H1 (cell line): ENCODE data around the gene FAM200B. TPM values are rescaled to one million over a fixed set of nuclear protein-coding genes. Genes with fewer than 3 reads are reported as not detected.

Source experiments
- CTCF ChIA-PET: fragments of 300-600 bp; sonication (Branson Sonifier 250); formaldehyde crosslinking; loops from one replicate; lab custom pipeline; 2021; ENCODE audit not compliant: partially characterized antibody; lab: Charles Lee
- POLR2A ChIA-PET: fragments of 300-600 bp; sonication (Branson Sonifier 250); formaldehyde crosslinking; loops from one replicate; lab custom pipeline; 2021; ENCODE audit warnings: inconsistent platforms; ENCODE audit not compliant: partially characterized antibody; lab: Charles Lee
- DNase-seq, 2 experiments: peaks; one replicate each; pipeline versions ENCODE4 v3.0.0 to v3.0.0-alpha.2; 2010 to 2022; ENCODE audit warnings: low spot score in 2 of 2, low read depth in 1 of 2, mixed read lengths in 1 of 2
- FAIRE-seq: peaks from 2 replicates; lab custom pipeline; 2011; peaks lifted over from hg19 to GRCh38; lab: Jason Lieb, UNC
- H2AFZ ChIP-seq: 2 replicates; pipeline ENCODE4 v1.8.1; 2012; ENCODE audit warnings: low read length, inconsistent platforms
- H2AK5ac ChIP-seq: 2 replicates; pipeline ENCODE4 v1.6.1; 2013; ENCODE audit warnings: low read depth, low read length
- H2BK120ac ChIP-seq: replicated peaks from 2 replicates; pipeline ENCODE3; 2013; ENCODE audit warnings: low read depth, low read length, inconsistent platforms
- H2BK12ac ChIP-seq: 2 replicates; pipeline ENCODE4 v1.6.1; 2013; ENCODE audit warnings: low read depth, low read length
- H2BK15ac ChIP-seq: 2 replicates; pipeline ENCODE4 v1.6.1; 2013; ENCODE audit warnings: low read length
- H2BK20ac ChIP-seq: 2 replicates; pipeline ENCODE4 v1.6.1; 2013; ENCODE audit warnings: low read length
- H2BK5ac ChIP-seq: 2 replicates; pipeline ENCODE4 v1.6.1; 2013; ENCODE audit warnings: low read depth, low read length
- H3K14ac ChIP-seq: 2 replicates; pipeline ENCODE4 v1.6.1; 2013; ENCODE audit warnings: inconsistent platforms; ENCODE audit not compliant: insufficient read length
- H3K18ac ChIP-seq: 2 replicates; pipeline ENCODE4 v1.6.1; 2013; ENCODE audit warnings: low read length; ENCODE audit errors: extremely low read depth
- H3K23ac ChIP-seq: 2 replicates; pipeline ENCODE4 v1.6.1; 2013; ENCODE audit warnings: inconsistent platforms; ENCODE audit not compliant: insufficient read length
- H3K23me2 ChIP-seq: 2 replicates; pipeline ENCODE4 v1.6.1; 2013; ENCODE audit warnings: low read depth, low read length
- H3K27ac ChIP-seq: 2 replicates; pipeline ENCODE4 v1.6.1; 2011; ENCODE audit warnings: low read depth, low read length, inconsistent platforms
- H3K27me3 ChIP-seq, 4 experiments: replicated peaks in 1 of 4; 1 replicate in 1 of 4; 2 replicates in 3 of 4; pipeline versions ENCODE4 v1.6.1 to v1.8.1; 2011 to 2013; ENCODE audit warnings: low read length in 3 of 4, mild to moderate bottlenecking in 3 of 4, inconsistent platforms in 2 of 4, mixed read lengths in 2 of 4, moderate library complexity in 1 of 4; ENCODE audit not compliant: control insufficient read depth in 3 of 4, insufficient read depth in 3 of 4; ENCODE audit errors: extremely low read depth in 1 of 4
- H3K36me3 ChIP-seq, 4 experiments: 2 replicates each; pipeline versions ENCODE4 v1.6.1 to v1.8.1; 2011 to 2013; ENCODE audit warnings: mild to moderate bottlenecking in 4 of 4, low read length in 3 of 4, moderate library complexity in 2 of 4, control low read depth in 1 of 4, inconsistent platforms in 1 of 4; ENCODE audit not compliant: insufficient read depth in 4 of 4, control insufficient read depth in 2 of 4
- H3K4ac ChIP-seq: replicated peaks from 2 replicates; pipeline ENCODE3; 2013; ENCODE audit warnings: low read length, low read depth, mixed read lengths, inconsistent platforms; ENCODE audit not compliant: insufficient read length
- H3K4me1 ChIP-seq, 4 experiments: replicated peaks in 1 of 4; 1 replicate in 1 of 4; 2 replicates in 3 of 4; pipeline versions ENCODE4 v1.6.1 to v1.8.1; 2011 to 2013; ENCODE audit warnings: low read length in 3 of 4, inconsistent platforms in 2 of 4, mixed read lengths in 1 of 4; ENCODE audit not compliant: insufficient read depth in 4 of 4, control insufficient read depth in 3 of 4
- H3K4me2 ChIP-seq, 2 experiments: 2 replicates each; pipeline versions ENCODE4 v1.6.1 to v1.8.1; 2011 to 2013; ENCODE audit warnings: low read depth in 2 of 2, low read length in 2 of 2, control low read depth in 1 of 2, inconsistent platforms in 1 of 2, mild to moderate bottlenecking in 1 of 2; ENCODE audit not compliant: insufficient read depth in 1 of 2
- H3K4me3 ChIP-seq, 4 experiments: fragments of 200-600, 300-600 bp in 1 of 4; sonication (generic), shearing (Covaris generic), sonication (Bioruptor Twin) in 1 of 4; 2 replicates each; pipeline versions ENCODE4 v1.5.1 to v1.8.1; 2011 to 2016; ENCODE audit warnings: low read length in 4 of 4, low read depth in 3 of 4, control low read depth in 2 of 4, inconsistent platforms in 2 of 4, mild to moderate bottlenecking in 2 of 4, mixed read lengths in 1 of 4, moderate library complexity in 1 of 4; ENCODE audit not compliant: insufficient read depth in 2 of 4; ENCODE audit errors: extremely low read depth in 1 of 4
- H3K56ac ChIP-seq: replicated peaks from 2 replicates; pipeline ENCODE3; 2013; ENCODE audit warnings: low read depth, mild to moderate bottlenecking, mixed read lengths, low read length, inconsistent platforms; ENCODE audit not compliant: insufficient read length
- H3K79me1 ChIP-seq: 2 replicates; pipeline ENCODE4 v1.6.1; 2013; ENCODE audit warnings: low read depth, low read length, control low read depth
- H3K79me2 ChIP-seq, 2 experiments: 2 replicates each; pipeline versions ENCODE4 v1.6.1 to v1.8.1; 2012 to 2013; ENCODE audit warnings: low read length in 2 of 2, mild to moderate bottlenecking in 2 of 2, inconsistent platforms in 1 of 2; ENCODE audit not compliant: insufficient read depth in 2 of 2, control insufficient read depth in 1 of 2
- H3K9ac ChIP-seq, 4 experiments: replicated peaks in 1 of 4; 1 replicate in 1 of 4; 2 replicates in 3 of 4; pipeline versions ENCODE4 v1.6.1 to v1.8.1; 2011 to 2013; ENCODE audit warnings: low read depth in 3 of 4, low read length in 3 of 4, control low read depth in 2 of 4, mild to moderate bottlenecking in 2 of 4, moderate library complexity in 2 of 4, inconsistent platforms in 1 of 4; ENCODE audit errors: extremely low read depth in 1 of 4
- H3K9me3 ChIP-seq, 2 experiments: 2 replicates each; pipeline versions ENCODE4 v1.6.1 to v1.8.1; 2012 to 2013; ENCODE audit warnings: mild to moderate bottlenecking in 2 of 2, moderate library complexity in 2 of 2, control low read depth in 1 of 2, inconsistent platforms in 1 of 2, low read depth in 1 of 2, low read length in 1 of 2, mixed read lengths in 1 of 2; ENCODE audit not compliant: insufficient read depth in 2 of 2
- H4K20me1 ChIP-seq, 2 experiments: replicated peaks in 1 of 2; 2 replicates each; pipeline versions ENCODE3 to v1.8.1; 2011 to 2013; ENCODE audit warnings: inconsistent platforms in 2 of 2, low read length in 2 of 2, mild to moderate bottlenecking in 1 of 2; ENCODE audit not compliant: insufficient read depth in 2 of 2, control insufficient read depth in 1 of 2
- H4K5ac ChIP-seq: 2 replicates; pipeline ENCODE4 v1.6.1; 2013; ENCODE audit warnings: low read length, low read depth, mixed read lengths, inconsistent platforms; ENCODE audit not compliant: insufficient read length
- H4K8ac ChIP-seq: 2 replicates; pipeline ENCODE4 v1.8.0; 2013; ENCODE audit warnings: mild to moderate bottlenecking, moderate library complexity, low read length, inconsistent platforms; ENCODE audit not compliant: insufficient read depth; ENCODE audit errors: extremely low read depth
- H4K91ac ChIP-seq: replicated peaks from 2 replicates; pipeline ENCODE3; 2013; ENCODE audit warnings: low read length, mixed read lengths, inconsistent platforms; ENCODE audit not compliant: insufficient read length
- CHD2 ChIP-seq: IDR thresholded peaks from 2 replicates; pipeline ENCODE4 v1.6.1; 2012; ENCODE audit warnings: low read length, improper control_type of control experiment
- EGR1 ChIP-seq: IDR thresholded peaks from 2 replicates; pipeline ENCODE4 v1.6.1; 2011; ENCODE audit warnings: low read depth, low read length, borderline replicate concordance
- FOSL1 ChIP-seq: IDR thresholded peaks from 2 replicates; pipeline ENCODE4 v1.6.1; 2011; ENCODE audit warnings: mild to moderate bottlenecking, low read depth, low read length, moderate library complexity; ENCODE audit not compliant: insufficient read depth
- GABPA ChIP-seq: IDR thresholded peaks from 2 replicates; pipeline ENCODE4 v1.6.1; 2011; ENCODE audit warnings: mild to moderate bottlenecking, low read length, moderate library complexity, borderline replicate concordance; ENCODE audit not compliant: insufficient read depth
- JUND ChIP-seq: IDR thresholded peaks from 2 replicates; pipeline ENCODE4 v1.6.1; 2011; ENCODE audit warnings: mild to moderate bottlenecking, improper control_type of control experiment, low read length
- KDM5A ChIP-seq: fragments of 200-600 bp; IDR thresholded peaks from 2 replicates; pipeline ENCODE4 v1.7.1; 2012; ENCODE audit warnings: mild to moderate bottlenecking, low read length, inconsistent platforms, mixed read lengths
- MAFK ChIP-seq: IDR thresholded peaks from 2 replicates; pipeline ENCODE4 v1.6.1; 2012; ENCODE audit warnings: low read depth, mild to moderate bottlenecking, improper control_type of control experiment, low read length
- NANOG ChIP-seq: IDR thresholded peaks from 2 replicates; pipeline ENCODE4 v1.6.1; 2011; ENCODE audit warnings: low read length, low read depth, mild to moderate bottlenecking, inconsistent platforms; ENCODE audit not compliant: insufficient read depth, poor library complexity, severe bottlenecking
- NRF1 ChIP-seq: IDR thresholded peaks from 2 replicates; pipeline ENCODE4 v1.6.1; 2011; ENCODE audit warnings: mild to moderate bottlenecking, low read depth, low read length, improper control_type of control experiment
- POLR2A ChIP-seq, 2 experiments: IDR thresholded peaks; 1 replicate in 1 of 2; 2 replicates in 1 of 2; pipeline ENCODE4 v1.6.1; 2011; ENCODE audit warnings: low read depth in 2 of 2, low read length in 2 of 2, mild to moderate bottlenecking in 2 of 2; ENCODE audit errors: control extremely low read depth in 1 of 2
- SIRT6 ChIP-seq: IDR thresholded peaks from one replicate; pipeline ENCODE4 v1.7.1; 2012; ENCODE audit warnings: low read length, inconsistent platforms
- SIX5 ChIP-seq: IDR thresholded peaks from 2 replicates; pipeline ENCODE4 v1.6.1; 2011; ENCODE audit warnings: mild to moderate bottlenecking, low read depth, low read length
- SP1 ChIP-seq: IDR thresholded peaks from 2 replicates; pipeline ENCODE4 v1.6.1; 2011; ENCODE audit warnings: low read depth, low read length
- TAF7 ChIP-seq: optimal IDR thresholded peaks from 2 replicates; pipeline ENCODE3; 2011; ENCODE audit warnings: low read depth, mild to moderate bottlenecking, inconsistent platforms, low read length, moderate library complexity, borderline replicate concordance
- polyA plus RNA-seq, 7 experiments: library from polyadenylated mRNA; depleted of rRNA in 3 of 7; stranded (reverse) in 5 of 7; unstranded in 2 of 7; fragments of >200 nt in 5 of 7; fragments of 200-250 nt in 2 of 7; gene quantifications; 1 replicate in 5 of 7; 2 replicates in 1 of 7; 4 replicates in 1 of 7; pipeline versions ENCODE4 v1.2.1 to v1.2.3, GENCODE V29; 2011 to 2013; ENCODE audit warnings: missing spikeins in 2 of 7, mixed read lengths in 2 of 7
- total RNA-seq: library from RNA; stranded (reverse); fragmentation: NEBNext Ultra II Directional; extraction: Animal tissue kit (Norgen Biotek cat#: 25700); gene quantifications from 2 replicates; pipeline ENCODE4 v1.2.1, GENCODE V29; 2021

Gene FAM200B
- total and polyA plus RNA-seq, 2 of the 8 experiments (the other 6 are each of a cell fraction or from before 2014, with no cell fraction given), result 10.7 to 23.7 TPM

DNA sequence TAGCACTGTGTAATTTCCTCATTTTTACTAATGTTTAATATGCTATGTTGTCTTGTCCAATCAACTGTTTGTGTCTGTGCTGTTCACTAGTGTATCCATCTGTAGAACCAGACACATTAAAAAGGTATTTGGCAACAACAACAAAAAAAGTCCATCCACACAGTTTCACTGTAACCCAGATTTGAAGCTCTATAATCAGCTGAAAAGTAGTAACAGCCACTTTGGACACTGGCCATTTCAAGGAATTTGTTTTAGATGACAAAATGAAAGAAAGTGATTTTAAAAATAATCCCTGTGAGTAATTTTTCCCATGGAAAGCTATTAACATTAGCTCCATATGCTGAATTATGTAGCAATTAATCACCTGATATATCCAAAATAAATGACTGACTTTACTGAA is 24.3 kb upstream of the FAM200B start:
- Histone ChIP-seq H2BK20ac (no peak overlapping the region), H3K79me2 (peaks cover 0 to 20% of the 10 kb centered on the region in 2 experiments; a peak in 2 of 4 replicates), H4K8ac (no peak overlapping the region), H3K9ac (no peak overlapping the region), H3K4ac (no peak overlapping the region), H2BK15ac (no peak overlapping the region), H2AFZ (no peak overlapping the region), H4K5ac (no peak overlapping the region), H3K79me1 (no peaks in the 10 kb centered on the region), H3K4me3 (no peak overlapping the region), H3K18ac (no peak overlapping the region), H4K91ac (no peak overlapping the region), H3K56ac (no peak overlapping the region), H2BK12ac (no peak overlapping the region), H2AK5ac (no peak overlapping the region), H3K23ac (no peak overlapping the region), H2BK5ac (no peak overlapping the region), H3K23me2 (peaks cover 7% of the 10 kb centered on the region), H3K27me3 (no peaks in the 10 kb centered on the region), H2BK120ac (no peak overlapping the region), H3K9me3 (no peaks in the 10 kb centered on the region), H3K4me2 (no peak overlapping the region), H3K4me1 (peaks cover 2 to 9% (median 5%) of the 10 kb centered on the region in 4 experiments; a peak in 5 of 7 replicates), H3K36me3 (peaks cover 0 to 3% (median 0%) of the 10 kb centered on the region in 4 experiments; a peak in 1 of 8 replicates), H3K27ac (no peak overlapping the region), H3K14ac (no peak overlapping the region), H4K20me1 (no peaks in the 10 kb centered on the region)
- ChIA-PET POLR2A (interaction anchor here (1.3 to 6.9 kb wide), 6 partner anchors 10 to 177 kb away, joined by 3 to 64 read pairs (median 16); partner anchors contain the start of gene FAM200B), CTCF (interaction anchor here (0.9 kb wide), 1 partner anchor 372 kb away, joined by 3 read pairs; no protein-coding TSS in a partner anchor)
- DNase-seq, result no peak
- FAIRE-seq, result no peak
- TF ChIP-seq SIRT6, result no peak
- no peak for TF ChIP-seq POLR2A (IDR thresholded peaks at IDR 0.05; ENCODE audit: control extremely low read depth in 1 of 2, low read depth in 2 of 2, low read length in 2 of 2)
- no peak for TF ChIP-seq NRF1
- no peak for TF ChIP-seq JUND
- no peak for TF ChIP-seq MAFK
- no peak for TF ChIP-seq SIX5
- TF ChIP-seq GABPA, result no peak
- no peak for TF ChIP-seq CHD2
- no peak for TF ChIP-seq EGR1
- no peak for TF ChIP-seq TAF7
- TF ChIP-seq SP1, result no peak
- TF ChIP-seq KDM5A, result no peak
- TF ChIP-seq FOSL1, result no peak
- TF ChIP-seq NANOG, result no peak
